ENCODE data around the gene MAPKAPK5. TPM values are rescaled to one million over a fixed set of nuclear protein-coding genes. Genes with fewer than 3 reads are reported as not detected.
"Not testable (repeated sequence)": the region's sequence is repeated elsewhere in the genome, so short reads cannot be mapped to it uniquely, and the experiment has no call there.

Gene MAPKAPK5
- total and polyA plus RNA-seq, 5 donors, result 12.6 to 35.0 (median 27.1) TPM

- ATAC-seq; intact Hi-C loops (cut with DNase I); H3K27me3 ChIP-seq (ENCODE audit: control insufficient read depth, insufficient read depth); H3K4me1 ChIP-seq (ENCODE audit: control insufficient read depth, insufficient read depth, low read length); H3K27ac ChIP-seq (ENCODE audit: low read length); H3K9me3 ChIP-seq (ENCODE audit: control insufficient read depth, low read length); DNase-seq; H3K4me3 ChIP-seq (ENCODE audit: low read length): not testable (repeated sequence)
- WGBS, result 80% methylated on average over 3 of the region's 3 CpGs
Measured at GRCh38 chr12:111816898-111817297, 25.1 kb upstream of the MAPKAPK5 start.

- intact Hi-C loops (cut with DNase I), result no loop called here
- no peak overlapping the region for H3K4me3 ChIP-seq (ENCODE audit: low read length)
- H3K27me3 ChIP-seq (ENCODE audit: control insufficient read depth, insufficient read depth), result no peaks in the 10 kb centered on the region
- no peaks in the 10 kb centered on the region for H3K9me3 ChIP-seq (ENCODE audit: control insufficient read depth, low read length)
- no peaks in the 10 kb centered on the region for H3K4me1 ChIP-seq (ENCODE audit: control insufficient read depth, insufficient read depth, low read length)
- H3K27ac ChIP-seq (ENCODE audit: low read length), result no peak overlapping the region
- ATAC-seq (no peak), DNase-seq (no peak)
- 84% methylated on average over 8 of the region's 8 CpGs for WGBS
Measured at GRCh38 chr12:111818340-111818739, 23.7 kb upstream of the MAPKAPK5 start.

- no peak overlapping the region for H3K4me3 ChIP-seq (ENCODE audit: low read length)
- intact Hi-C loops (cut with DNase I), result no loop called here
- H3K9me3 ChIP-seq (ENCODE audit: control insufficient read depth, low read length), result no peaks in the 10 kb centered on the region
- no peak overlapping the region for H3K27ac ChIP-seq (ENCODE audit: low read length)
- WGBS, result 71% methylated on average over 6 of the region's 6 CpGs
- no peaks in the 10 kb centered on the region for H3K4me1 ChIP-seq (ENCODE audit: control insufficient read depth, insufficient read depth, low read length)
- no peak for DNase-seq
- ATAC-seq, result no peak
- no peaks in the 10 kb centered on the region for H3K27me3 ChIP-seq (ENCODE audit: control insufficient read depth, insufficient read depth)
Measured at GRCh38 chr12:111819191-111820158, 22.6 kb upstream of the MAPKAPK5 start.

- H3K27ac ChIP-seq (ENCODE audit: low read length); intact Hi-C loops (cut with DNase I); H3K9me3 ChIP-seq (ENCODE audit: control insufficient read depth, low read length); ATAC-seq; H3K4me1 ChIP-seq (ENCODE audit: control insufficient read depth, insufficient read depth, low read length); H3K27me3 ChIP-seq (ENCODE audit: control insufficient read depth, insufficient read depth); DNase-seq; H3K4me3 ChIP-seq (ENCODE audit: low read length): not testable (repeated sequence)
- 88% methylated on average over 8 of the region's 8 CpGs for WGBS
Measured at GRCh38 chr12:111820828-111821227, 21.2 kb upstream of the MAPKAPK5 start.

GRCh38 chr12:111822886-111823285 lies 19.1 kb upstream of the MAPKAPK5 start:
- intact Hi-C loops (cut with DNase I), result no loop called here
- H3K4me1 ChIP-seq (ENCODE audit: control insufficient read depth, insufficient read depth, low read length), result peaks cover 2% of the 10 kb centered on the region
- WGBS, result 39% methylated on average over 2 of the region's 2 CpGs
- no peaks in the 10 kb centered on the region for H3K9me3 ChIP-seq (ENCODE audit: control insufficient read depth, low read length)
- no peak overlapping the region for H3K27ac ChIP-seq (ENCODE audit: low read length)
- no peaks in the 10 kb centered on the region for H3K27me3 ChIP-seq (ENCODE audit: control insufficient read depth, insufficient read depth)
- no peak for ATAC-seq
- DNase-seq, result no peak
- no peak overlapping the region for H3K4me3 ChIP-seq (ENCODE audit: low read length)

- intact Hi-C loops (cut with DNase I), result no loop called here
- DNase-seq, result no peak
- no peaks in the 10 kb centered on the region for H3K9me3 ChIP-seq (ENCODE audit: control insufficient read depth, low read length)
- H3K4me1 ChIP-seq (ENCODE audit: control insufficient read depth, insufficient read depth, low read length), result peaks cover 2% of the 10 kb centered on the region
- H3K27ac ChIP-seq (ENCODE audit: low read length), result no peak overlapping the region
- ATAC-seq, result no peak
- no peaks in the 10 kb centered on the region for H3K27me3 ChIP-seq (ENCODE audit: control insufficient read depth, insufficient read depth)
- 67% methylated on average over 3 of the region's 3 CpGs for WGBS
- H3K4me3 ChIP-seq (ENCODE audit: low read length), result no peak overlapping the region
Measured at GRCh38 chr12:111823891-111824290, 18.1 kb upstream of the MAPKAPK5 start.

- not testable (repeated sequence) for DNase-seq
Measured at GRCh38 chr12:111824312-111824711, 17.7 kb upstream of the MAPKAPK5 start.

GRCh38 chr12:111825509-111825908 lies 16.5 kb upstream of the MAPKAPK5 start:
- ATAC-seq (no peak), DNase-seq (no peak)
- Histone ChIP-seq H3K27ac (ENCODE audit: low read length) (no peak overlapping the region), H3K4me1 (ENCODE audit: control insufficient read depth, insufficient read depth, low read length) (peaks cover 2% of the 10 kb centered on the region), H3K27me3 (ENCODE audit: control insufficient read depth, insufficient read depth) (no peaks in the 10 kb centered on the region), H3K4me3 (ENCODE audit: low read length) (no peak overlapping the region), H3K9me3 (ENCODE audit: control insufficient read depth, low read length) (no peaks in the 10 kb centered on the region)
- intact Hi-C loops (cut with DNase I), result no loop called here
- 79% methylated on average over 5 of the region's 5 CpGs for WGBS

More at GRCh38 chr12:111824312-111824711, 17.7 kb upstream of the MAPKAPK5 start:
- 40% methylated on average over 4 of the region's 4 CpGs for WGBS
- ATAC-seq; H3K9me3 ChIP-seq (ENCODE audit: control insufficient read depth, low read length); H3K27me3 ChIP-seq (ENCODE audit: control insufficient read depth, insufficient read depth); H3K27ac ChIP-seq (ENCODE audit: low read length); H3K4me1 ChIP-seq (ENCODE audit: control insufficient read depth, insufficient read depth, low read length); intact Hi-C loops (cut with DNase I); H3K4me3 ChIP-seq (ENCODE audit: low read length): not testable (repeated sequence)

- ATAC-seq (no peak), DNase-seq (no peak)
- Histone ChIP-seq H3K27ac (ENCODE audit: low read length) (no peak overlapping the region), H3K4me3 (ENCODE audit: low read length) (no peak overlapping the region), H3K4me1 (ENCODE audit: control insufficient read depth, insufficient read depth, low read length) (peaks cover 2% of the 10 kb centered on the region), H3K27me3 (ENCODE audit: control insufficient read depth, insufficient read depth) (no peaks in the 10 kb centered on the region), H3K9me3 (ENCODE audit: control insufficient read depth, low read length) (no peaks in the 10 kb centered on the region)
- intact Hi-C loops (cut with DNase I), result no loop called here
- WGBS, result 74% methylated on average over 3 of the region's 3 CpGs
Measured at GRCh38 chr12:111826316-111826715, 15.7 kb upstream of the MAPKAPK5 start.

- ATAC-seq, result no peak
- Histone ChIP-seq H3K9me3 (ENCODE audit: control insufficient read depth, low read length) (no peaks in the 10 kb centered on the region), H3K27me3 (ENCODE audit: control insufficient read depth, insufficient read depth) (no peaks in the 10 kb centered on the region), H3K27ac (ENCODE audit: low read length) (no peak overlapping the region), H3K4me1 (ENCODE audit: control insufficient read depth, insufficient read depth, low read length) (peaks cover 2% of the 10 kb centered on the region), H3K4me3 (ENCODE audit: low read length) (no peak overlapping the region)
- 57% methylated on average over 2 of the region's 2 CpGs for WGBS
- intact Hi-C loops (cut with DNase I), result no loop called here
- DNase-seq, result no peak
Measured at GRCh38 chr12:111826992-111827391, 15.0 kb upstream of the MAPKAPK5 start.

- ATAC-seq, result no peak
- Histone ChIP-seq H3K9me3 (ENCODE audit: control insufficient read depth, low read length) (no peaks in the 10 kb centered on the region), H3K27ac (ENCODE audit: low read length) (no peak overlapping the region), H3K27me3 (ENCODE audit: control insufficient read depth, insufficient read depth) (no peaks in the 10 kb centered on the region), H3K4me1 (ENCODE audit: control insufficient read depth, insufficient read depth, low read length) (peaks cover 2% of the 10 kb centered on the region), H3K4me3 (ENCODE audit: low read length) (no peak overlapping the region)
- DNase-seq, result no peak
- 83% methylated on average over 4 of the region's 4 CpGs for WGBS
- intact Hi-C loops (cut with DNase I), result no loop called here
Measured at GRCh38 chr12:111827907-111828306, 14.1 kb upstream of the MAPKAPK5 start.
